ENCODE results near the gene C16orf87.

Gene C16orf87

DNA sequence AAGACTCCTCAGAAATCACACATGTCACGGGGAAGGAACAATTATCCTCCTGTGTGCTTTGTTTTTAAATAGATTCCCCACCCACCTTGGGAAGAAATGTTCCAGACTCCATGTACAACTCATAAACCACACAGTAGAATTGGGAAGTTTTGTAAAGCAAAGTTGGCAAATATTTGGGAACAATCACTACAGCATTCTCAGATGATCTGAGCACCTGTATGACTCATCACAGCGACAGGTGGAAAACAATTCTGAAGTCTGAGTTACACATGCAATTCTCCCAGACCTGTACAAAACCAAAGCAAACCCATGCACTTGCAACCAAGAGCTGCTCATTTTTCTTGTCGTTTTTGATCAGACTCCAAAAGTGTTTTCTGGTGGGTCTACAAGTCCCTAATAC, 68.4 kb downstream of the C16orf87 start:
- DNase-seq (ENCODE audit: extremely low read depth in 1 of 2, low read depth in 1 of 2): no peak

- no peak for DNase-seq (ENCODE audit: extremely low read depth in 1 of 2, low read depth in 1 of 2)
Measured at GRCh38 chr16:46759309-46759708, 71.7 kb downstream of the C16orf87 start.

GRCh38 chr16:46757339-46758050, 73.5 kb downstream of the C16orf87 start:
- DNase-seq (ENCODE audit: extremely low read depth in 1 of 2, low read depth in 1 of 2): no peak

- DNase-seq (ENCODE audit: extremely low read depth in 1 of 2, low read depth in 1 of 2): no peak
Measured at GRCh38 chr16:46756772-46757171, 74.2 kb downstream of the C16orf87 start.

GRCh38 chr16:46753015-46753414, 78.0 kb downstream of the C16orf87 start:
- DNase-seq (ENCODE audit: extremely low read depth in 1 of 2, low read depth in 1 of 2): no peak

- no peak for DNase-seq (ENCODE audit: extremely low read depth in 1 of 2, low read depth in 1 of 2)
Measured at GRCh38 chr16:46751381-46751780, 79.6 kb downstream of the C16orf87 start.

- DNase-seq (ENCODE audit: extremely low read depth in 1 of 2, low read depth in 1 of 2): no peak
Measured at GRCh38 chr16:46748775-46749705, 81.9 kb downstream of the C16orf87 start.

GRCh38 chr16:46747777-46748651, 83.0 kb downstream of the C16orf87 start, which contains the start of gene MYLK3:
MYLK3 (minus strand) TSS chr16:46748344; CDS start chr16:46748193, 151 bp downstream.
- DNase-seq (ENCODE audit: extremely low read depth in 1 of 2, low read depth in 1 of 2): no peak

GRCh38 chr16:46746821-46747776, 83.9 kb downstream of the C16orf87 start:
- DNase-seq (ENCODE audit: extremely low read depth in 1 of 2, low read depth in 1 of 2): no peak

All from stimulated activated CD8-positive, alpha-beta memory T cell treated with anti-CD3 and anti-CD28 coated beads, Interleukin-7, amount 100 ng/mL, for 48 hours (primary cell).